Esophagus mucosa (tissue), 1 donor: Measurements from ENCODE around the gene C1QTNF12. TPM values are rescaled to one million over a fixed set of nuclear protein-coding genes. Genes with fewer than 3 reads are reported as not detected.
A peak's percentile ranks its signal among the peaks of the same experiment; 100 is the strongest.

Source experiments
- ATAC-seq: fragments of 200-7000 bp; cut with Tn5 transposase; one replicate; pipeline ENCODE4 v1.9.1; 2020
- total RNA-seq: library from RNA; stranded (reverse); gene quantifications from one replicate; pipeline ENCODE4 v1.2.4, GENCODE V29; 2023
- donor health status: DM: yes; HTN: yes; CAD: no.

Gene C1QTNF12
- total RNA-seq, 1 donor from 2014 or later, result 3.9 TPM

DNA sequence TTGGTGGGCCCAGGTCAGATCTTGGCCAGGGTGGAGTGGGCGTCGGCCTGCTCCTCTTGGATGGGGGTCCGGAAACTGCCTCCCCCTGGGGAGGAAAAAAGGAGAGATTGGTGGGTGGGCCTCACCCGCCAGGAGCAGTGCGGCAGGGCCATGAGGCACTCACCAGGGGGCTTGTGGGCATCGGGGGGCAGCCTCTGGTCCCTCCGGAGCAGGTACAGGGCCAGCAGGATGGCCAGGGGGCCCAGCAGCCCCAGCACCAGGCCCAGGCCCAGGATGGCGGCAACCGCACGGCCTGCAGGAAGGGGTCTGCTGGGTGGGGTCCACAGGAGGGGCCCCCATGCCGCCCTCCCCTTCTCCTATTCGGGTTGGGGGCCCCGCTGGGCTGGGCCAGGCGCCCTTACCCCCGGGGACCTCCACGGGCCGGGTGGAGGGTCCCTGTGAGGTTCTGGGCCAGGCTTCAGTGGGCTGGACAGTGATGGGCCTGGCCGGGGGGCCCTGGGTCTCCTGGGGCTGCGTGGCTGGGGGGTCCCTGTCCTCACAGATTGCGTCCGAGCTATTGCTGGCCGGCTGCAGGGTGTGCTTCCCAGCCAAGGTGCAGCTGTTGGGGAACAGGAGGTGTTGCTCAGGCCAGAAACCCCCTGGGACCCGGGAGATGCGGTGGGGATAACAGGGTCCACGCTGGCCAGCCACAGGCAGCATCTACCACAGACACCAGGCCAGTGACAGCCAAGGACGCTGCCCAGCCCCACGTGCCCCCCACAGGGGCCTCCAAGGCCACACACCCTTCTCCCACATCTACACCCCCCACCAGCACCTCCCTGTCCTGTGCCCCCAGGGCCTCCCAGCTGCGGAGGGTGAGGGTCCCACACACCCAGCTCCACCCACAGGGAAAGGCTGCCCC, 34.7 kb downstream of the C1QTNF12 start:
- no peak for ATAC-seq

DNA sequence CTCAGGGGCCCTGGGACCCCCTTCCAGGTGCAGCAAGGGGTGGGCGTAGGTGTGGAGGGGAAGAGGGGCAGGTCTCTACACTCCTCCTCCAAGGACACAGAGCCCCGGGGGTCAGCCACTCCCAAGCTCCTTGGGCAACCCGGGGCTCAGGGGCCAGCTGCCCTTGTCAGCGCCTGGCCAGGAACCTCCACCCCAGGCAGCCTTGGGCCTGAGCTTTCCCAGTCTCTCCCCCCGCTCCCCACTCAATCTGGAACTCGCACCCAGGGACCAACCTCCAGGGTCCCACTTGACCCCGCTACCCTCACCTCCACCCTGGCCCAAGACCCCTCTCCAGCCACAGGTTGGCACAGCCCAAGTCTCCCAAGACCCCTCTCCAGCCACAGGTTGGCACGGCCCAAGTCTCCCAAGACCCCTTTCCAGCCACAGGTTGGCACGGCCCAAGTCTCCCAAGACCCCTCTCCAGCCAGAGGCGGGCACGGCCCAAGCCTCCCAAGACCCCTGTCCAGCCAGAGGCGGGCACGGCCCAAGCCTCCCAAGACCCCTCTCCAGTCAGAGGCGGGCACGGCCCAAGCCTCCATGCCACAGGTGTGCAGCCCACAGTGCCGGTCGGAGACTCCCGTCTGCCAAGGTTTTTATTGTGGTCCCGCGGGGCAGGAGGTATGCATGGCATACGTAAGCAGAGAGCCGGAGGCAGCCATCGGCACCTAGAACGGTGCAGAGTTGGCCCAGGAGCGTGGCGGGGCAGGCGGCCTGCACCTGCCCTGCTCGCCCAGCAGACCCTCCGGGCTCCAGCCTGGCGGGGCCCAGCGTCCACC, 35.6 kb downstream of the C1QTNF12 start:
- ATAC-seq, result no peak

DNA sequence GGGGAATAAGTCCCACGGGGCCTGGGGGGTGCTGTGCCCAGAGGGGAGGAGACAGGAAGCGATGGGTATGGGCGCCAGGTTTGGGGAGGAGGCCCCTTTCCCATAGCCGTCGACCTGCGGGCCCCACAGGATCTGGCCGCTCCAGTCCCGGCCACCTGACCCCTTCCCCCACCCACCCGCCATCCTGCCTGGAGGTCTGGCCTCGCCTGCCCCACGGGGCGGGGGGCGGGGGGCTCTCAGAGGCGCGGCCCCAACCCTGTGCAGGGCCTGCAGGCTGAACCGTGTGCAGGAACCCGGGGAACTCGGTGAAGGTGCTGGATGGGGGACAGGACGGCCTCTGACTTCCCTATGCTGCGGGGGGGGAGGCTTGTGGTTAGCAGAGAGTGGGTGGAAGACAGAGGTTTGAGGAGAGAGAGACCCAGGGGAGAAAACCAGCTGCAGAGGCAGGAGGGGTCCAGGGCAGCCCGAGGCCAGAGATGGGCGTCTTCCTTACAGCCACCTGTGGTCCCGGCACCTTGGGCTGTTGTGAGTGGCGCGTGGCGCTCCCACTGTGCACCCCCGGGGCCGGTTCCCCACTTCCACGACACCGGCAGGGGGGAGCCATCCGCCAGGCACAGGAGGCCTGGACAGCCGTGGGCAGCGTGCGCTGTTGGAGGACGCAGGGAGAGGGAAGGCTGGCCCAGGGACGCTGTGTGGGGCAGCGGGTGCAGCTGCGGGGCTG, 37.6 kb downstream of the C1QTNF12 start:
- ATAC-seq, result no peak

DNA sequence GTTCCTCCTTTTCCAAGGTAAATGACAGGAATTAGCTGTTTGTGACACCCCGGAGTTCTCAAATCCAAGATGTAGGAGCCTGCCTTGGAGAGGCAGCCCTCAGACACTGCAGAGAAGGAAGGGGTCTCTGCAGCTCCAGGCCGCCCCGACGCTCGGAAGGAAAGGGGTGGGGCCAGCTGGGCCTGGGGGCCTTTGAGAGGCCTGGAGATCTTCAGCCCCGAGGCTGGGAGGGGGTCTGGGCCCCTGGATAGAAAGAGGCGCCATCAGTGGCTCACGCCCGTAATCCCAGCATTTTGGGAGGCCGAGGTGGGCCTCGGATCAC, 39.0 kb downstream of the C1QTNF12 start:
- ATAC-seq, result no peak

DNA sequence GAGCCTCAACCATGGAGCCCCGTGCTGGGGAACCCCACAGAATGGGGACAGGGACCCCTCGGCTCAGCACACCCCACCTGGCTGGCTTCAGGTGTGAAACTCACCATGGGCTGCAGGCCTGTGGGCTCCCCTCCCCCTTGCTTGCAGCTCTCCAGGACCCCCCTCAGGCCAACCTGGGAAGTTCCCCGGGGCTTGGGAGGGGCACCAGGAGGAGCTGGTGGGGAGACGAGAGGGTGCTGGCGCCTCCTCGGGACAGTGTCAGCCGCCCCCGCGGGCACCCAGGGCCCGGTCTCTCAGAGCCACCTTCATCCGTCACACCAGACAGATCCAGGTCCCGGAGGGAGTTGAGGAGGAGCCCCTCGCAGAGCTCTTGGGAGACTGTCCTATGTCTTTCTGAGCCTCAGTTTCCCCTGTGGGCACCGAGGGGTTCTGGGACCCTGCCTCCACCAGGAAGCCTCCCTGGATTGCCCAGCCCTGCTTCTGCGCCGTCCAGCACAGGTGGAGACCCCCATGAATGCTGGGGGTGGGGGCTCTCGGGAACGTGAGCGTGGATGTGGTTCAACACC, 39.5 kb downstream of the C1QTNF12 start:
- ATAC-seq, result no peak

DNA sequence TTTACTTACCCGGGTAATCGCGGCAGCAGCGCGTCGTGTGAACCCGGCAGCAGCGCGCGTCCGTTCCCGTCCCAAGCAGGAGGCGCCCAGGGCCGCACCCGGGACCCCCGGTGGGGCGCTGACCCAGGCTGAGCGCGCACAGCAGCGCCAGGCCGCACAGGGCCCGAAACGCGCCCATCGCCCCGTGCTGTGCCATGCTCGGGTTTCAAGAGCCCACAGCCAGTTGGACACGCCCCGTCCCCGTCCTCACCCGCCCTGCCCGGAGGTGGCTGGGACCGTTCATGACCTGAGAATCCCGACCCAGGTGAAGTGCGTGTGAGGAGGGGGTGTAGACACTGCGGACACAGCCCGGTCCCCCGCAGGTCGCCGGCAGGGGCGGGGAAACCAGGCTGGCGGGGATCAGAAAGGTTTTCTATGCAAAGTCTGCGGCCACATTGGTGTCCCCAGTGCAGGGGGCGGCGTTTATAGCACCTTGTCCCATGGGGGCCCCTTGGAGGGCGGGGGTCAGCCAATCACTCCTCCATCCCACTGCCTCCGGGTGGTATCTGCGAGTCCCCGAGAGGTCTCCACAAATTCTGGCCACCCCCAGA, 40.1 kb downstream of the C1QTNF12 start, which contains the start of gene TNFRSF18:
Gene TNFRSF18, minus strand, starts transcription at position 217 of the 590 bp plus-strand sequence. Its CDS starts 21 bp downstream, at position 196.
- ATAC-seq, result peak; percentile 32

DNA sequence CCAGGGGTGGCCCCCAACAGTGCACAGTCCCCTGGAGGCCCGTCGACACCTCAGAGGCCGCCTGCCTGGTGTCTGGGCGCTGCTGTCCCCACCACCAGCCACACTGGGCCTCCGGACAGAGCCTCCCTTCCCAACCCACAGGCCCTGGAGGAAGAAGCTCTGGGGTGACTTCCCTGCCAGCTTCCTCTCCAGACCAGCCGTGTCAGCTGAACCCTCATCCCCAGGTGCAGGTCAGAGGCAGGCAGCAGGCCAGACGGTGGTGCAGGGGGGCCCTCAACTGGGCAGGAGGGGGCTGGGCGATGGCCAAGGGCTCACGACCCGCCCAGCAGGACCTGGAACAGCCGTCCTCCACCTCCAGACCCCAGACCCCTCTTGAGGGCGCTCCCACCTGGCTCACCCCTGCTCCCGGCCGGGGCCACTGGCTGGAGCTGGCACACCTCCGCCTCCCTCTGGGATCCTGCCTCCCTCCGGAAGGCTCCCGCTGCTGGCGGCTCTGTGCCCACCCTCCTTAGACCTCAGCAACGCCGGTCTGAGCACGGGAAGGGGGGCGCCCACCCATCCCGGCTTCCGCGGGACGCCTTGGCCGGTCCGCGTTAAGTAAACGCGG, 40.6 kb downstream of the C1QTNF12 start:
- ATAC-seq, result no peak

DNA sequence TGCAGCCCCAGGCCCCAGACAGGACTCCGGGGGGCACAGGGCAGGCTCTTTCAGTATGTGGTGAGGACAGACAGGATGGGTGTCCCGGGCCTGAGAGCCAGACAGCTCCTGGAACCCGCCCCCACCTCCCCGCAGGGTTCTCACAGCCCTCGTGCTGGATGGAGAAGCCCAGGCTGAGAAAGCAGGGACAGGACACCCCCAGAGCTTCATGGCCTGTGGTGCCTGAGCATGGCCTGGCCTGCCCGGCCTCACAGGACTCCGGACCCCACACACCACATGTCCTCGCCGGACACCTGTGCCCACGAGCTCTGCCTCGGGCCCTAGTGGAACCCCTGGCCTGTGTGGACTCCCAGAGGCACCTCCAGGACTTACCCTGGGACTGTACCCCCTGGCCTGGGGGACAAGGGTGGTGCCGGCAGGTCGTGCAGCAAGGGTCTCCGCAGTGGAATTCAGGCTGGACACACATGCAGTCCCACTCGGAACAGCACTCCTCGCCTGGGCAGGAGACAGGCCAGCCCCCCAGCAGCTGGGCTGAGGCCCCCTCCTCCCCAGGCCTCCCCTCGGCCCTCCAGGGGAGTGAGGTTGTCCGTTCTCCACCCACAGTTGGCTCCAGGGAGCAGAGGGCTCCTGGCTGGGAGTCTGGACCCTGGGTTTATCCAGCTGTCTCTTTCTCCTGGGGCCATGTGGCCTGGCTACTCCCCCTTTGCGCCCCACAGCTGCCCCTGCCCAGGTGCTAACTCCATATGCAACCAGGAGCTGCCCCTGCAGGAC, 41.3 kb downstream of the C1QTNF12 start:
- no peak for ATAC-seq

DNA sequence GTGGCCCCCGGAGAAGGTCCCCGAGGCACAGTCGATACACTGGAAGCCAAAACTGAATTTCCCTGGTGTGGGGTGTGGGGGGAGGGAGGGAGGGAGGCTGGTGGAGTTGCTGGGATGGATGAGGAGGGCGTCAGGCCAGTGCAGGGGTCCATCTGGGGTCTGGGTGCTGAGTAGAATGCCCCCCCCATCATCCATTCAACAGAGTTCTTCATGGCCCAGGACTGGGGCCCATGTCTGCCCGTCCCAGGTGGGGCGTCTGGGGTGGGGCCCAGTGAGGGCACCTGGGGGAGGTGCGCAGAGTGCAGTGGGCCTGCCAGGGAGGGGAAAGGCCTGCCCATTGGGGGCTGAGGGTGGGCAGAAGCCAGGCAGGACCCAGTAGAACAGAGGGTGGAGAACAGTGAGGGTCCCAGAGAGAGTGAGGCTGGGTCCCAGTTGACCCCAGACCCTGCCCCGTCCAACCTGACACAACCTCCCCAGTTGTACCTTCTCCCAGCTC, 42.0 kb downstream of the C1QTNF12 start:
- no peak for ATAC-seq

DNA sequence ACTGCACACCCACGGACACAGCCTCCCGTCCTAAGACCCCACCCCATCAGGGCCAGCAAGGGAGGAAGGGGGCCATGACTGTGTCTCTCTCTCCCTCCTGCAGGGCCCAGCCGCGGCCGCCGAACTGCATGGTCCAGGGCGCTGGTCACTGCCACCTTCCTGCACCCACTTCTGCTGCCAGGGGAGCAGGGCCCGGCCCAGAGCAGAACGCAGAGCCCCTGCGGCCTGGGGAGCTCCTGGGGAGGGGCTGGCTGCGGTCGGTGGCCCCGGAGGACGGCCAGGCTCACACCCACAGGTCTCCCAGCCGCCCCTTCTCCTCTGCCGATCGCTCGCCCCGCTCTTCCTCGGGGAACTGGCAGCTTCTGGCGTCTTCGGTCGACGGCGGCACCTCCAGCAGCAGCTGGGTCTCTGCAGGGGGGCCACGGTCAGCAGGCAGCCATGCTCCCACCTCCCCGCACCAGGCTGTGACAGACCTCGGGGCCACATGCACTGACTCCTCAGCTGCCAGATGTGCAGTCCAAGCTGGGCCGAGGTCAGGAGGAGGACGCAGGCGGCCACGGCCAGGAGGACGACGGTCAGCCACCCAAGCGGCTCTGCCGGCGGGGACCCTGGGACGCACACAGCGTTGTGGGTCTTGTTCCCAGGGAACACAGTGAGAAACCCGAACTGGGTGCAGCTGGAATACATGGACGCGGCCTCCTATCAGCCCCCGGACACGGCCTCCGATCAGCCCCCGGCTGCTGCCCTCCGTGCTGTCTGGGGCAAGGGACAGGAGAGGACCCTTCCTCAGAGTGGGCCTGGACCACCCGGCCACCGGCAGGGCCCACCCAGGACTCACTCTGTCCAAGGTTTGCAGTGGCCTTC, 42.7 kb downstream of the C1QTNF12 start:
- no peak for ATAC-seq

DNA sequence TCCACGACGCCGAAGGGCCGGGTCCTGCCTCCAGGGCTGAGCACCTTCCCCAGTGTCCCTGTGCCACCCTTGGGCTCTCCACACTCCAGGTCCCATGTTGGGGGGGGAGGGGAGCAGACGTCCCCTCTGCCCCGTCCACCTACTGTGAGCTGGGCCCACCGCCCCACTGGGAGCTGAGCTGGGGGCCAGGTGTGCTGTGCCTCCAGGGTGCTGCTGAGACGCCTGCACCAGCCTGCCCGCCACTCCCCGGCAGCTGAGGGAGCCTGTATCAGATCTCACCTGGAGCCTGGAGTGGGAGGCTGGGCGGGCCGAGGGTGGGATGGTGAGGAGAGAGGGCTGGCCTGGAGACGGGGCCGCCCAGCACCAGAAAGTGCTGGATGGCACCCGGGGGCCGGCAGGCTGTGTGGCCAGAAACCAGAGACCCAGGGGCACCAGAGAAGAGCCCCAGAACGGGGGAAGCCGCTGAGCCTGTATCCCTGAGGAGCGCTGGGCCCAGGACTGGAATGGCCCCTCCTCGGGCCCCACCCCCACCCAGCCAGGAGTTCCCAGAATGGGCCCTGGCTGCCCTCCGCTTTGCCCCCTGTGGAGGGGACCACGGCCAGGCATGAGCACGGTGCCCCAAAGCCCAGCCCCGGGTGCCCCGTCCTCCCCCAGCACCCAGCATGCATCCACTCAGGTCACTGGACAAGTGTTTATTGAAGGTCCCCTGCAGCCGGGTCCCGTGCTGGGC, 43.5 kb downstream of the C1QTNF12 start:
- peak; percentile 33 for ATAC-seq

DNA sequence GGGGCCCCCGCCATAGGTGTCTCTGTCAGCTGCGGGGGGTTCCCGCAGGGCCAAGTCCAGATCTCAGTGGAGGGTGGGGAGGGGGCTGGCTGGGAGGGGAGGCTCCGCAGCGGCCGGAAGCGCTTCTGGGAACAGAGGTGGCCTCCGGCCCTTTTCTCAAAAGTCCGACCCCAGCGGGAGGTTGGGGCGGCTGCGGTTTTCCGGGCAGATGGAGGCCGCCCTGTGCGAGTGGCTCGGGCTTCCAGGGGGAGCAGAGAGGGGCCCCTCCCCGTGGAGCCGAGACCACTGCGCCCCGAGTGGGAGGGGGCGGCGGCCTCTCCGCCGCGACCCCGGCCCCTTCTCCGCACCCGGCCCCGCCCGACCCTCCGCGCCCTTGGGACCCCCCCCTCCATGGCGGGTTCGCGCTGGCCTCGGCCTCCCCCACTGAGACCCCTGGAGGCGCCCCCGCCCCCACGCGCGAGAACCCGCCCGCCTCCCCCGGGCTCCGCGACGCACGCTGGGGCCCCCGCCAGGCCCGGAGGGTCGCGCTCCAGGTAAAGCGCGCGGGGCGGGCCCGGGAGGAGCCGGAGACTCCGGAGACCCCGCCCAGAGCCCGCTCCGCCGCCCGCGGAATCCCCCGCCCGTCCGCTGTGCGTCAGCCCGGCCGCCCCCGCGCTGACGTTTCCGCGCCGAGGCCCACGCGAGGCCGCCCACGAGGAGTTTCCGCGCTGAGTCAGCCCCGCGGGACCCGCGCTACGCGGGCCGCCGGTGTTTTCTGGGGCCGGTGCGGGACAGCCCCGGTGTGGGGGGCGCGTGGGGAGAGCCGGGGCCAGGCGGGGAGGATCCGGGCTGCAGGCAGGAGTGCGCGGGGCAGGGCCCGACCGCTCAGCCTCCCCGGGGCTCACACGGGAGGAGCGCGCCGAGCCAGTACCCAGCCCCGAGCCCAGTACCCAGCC, 45.4 kb downstream of the C1QTNF12 start:
- ATAC-seq, result peak; percentile 54

DNA sequence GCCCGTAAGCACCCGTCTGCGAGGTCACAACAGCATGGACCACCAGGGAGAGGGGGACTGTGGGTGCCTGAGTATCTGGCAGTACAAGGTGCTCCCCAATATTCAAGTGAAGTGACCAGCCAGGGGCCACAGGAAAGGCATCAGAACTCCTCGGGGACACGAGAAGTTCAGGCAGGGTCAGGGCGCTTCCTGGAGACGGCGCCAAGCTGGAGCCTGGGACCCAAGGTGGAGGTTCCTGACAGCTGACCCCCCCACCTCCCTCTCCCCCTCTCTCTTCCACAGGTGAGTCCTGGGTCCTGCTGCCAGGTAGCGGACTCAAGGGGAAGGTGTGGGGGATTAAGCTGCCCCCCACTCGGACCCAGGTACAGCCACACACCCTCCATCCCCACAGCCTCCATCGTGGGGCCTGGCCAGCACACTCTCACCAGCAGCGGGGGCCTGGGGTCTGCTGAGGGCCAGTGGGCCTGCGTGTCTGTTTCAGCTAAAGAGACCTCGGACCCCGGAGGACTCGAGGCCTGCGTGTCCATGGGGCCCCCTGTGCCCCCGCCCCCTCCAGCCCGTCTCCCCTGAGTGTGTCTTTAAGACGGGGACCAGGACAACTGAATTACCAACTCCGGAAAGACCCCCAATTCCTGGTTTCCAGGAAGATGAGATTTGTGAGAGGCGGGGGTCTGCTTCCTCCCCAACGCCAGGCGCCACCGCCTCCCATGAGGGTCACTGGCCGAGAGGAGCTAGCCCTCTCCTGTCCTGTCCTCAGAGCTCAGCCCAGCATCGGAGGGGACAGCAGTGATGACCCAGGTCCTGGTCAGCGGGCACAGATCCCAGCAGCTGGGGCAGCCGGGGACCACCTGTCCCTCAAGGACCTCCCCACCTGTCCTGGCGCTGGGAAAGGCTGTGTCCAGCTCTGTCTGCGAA, 46.3 kb downstream of the C1QTNF12 start:
- no peak for ATAC-seq

DNA sequence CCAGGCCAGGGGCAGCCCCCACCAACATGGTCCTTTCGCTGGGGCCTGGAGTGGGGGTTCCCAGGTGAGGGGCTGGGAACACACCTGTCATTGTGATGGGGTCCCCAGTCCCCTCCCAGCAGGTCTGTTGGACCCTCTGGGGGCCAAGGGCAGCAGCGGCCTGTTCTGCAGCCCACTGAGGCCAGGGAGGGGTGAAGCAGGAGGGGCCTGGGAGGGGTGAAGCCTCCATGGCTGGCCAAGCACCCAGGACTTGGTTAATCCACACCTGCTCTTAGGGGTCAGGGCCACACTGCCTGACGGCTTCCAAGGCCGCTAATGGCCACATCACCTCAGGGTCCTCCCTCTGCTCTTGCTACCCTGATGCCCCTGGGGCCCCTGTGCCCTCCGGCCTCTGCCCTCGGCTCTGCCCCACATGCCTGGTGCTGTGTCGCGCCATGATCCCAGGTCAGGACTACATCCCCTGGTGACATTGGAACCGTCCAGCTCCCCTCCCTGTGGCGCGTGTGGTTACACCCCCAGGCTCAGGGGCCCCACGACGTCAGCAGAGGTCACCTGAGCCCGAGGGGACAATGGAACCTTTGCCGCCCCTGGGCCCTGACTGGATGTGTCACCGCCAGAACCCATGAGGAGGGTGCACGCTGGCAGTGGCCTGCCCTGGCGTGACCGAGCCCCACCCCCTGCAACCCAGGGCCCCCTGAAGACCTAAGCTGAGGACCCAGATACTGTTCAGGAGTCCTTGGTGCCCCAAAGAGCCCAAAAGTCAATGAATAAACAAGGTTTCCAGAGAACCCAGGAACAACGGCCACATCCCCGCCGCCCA, 47.2 kb downstream of the C1QTNF12 start:
- ATAC-seq, result no peak

DNA sequence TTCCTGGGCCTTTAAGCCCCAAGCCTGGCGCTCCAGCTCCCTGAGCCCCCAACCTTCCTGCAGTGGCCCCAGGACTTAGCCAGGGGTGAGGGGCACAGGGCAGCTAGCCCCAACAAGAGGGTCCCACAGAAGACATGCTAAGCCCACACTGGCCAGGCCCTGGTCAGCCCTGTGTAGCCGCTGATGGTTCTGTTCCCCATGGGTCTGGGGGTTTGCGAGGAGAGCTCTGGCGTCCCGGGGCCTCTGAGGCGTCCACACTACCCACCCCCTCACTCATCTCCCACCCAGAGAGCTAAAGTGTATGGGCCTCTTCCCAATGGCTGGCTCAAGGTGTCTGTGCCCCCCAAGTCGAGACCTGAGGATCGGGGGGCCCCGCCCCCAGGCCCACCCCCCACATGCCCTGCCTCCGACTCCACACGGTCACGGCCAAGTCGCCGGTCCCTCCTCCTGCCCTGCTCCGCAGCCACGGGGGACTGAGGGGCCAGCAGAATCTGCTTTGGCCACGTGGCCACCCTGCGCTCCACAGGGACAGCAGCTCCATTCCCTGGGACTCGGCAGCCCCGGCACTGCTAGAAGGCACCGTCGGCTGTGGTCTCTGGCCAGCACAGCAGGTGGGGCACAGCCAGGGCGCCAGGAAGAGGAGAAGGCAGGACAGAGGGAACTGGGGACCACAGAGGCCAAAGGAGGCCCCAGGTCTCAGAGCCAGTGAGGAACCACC, 47.9 kb downstream of the C1QTNF12 start:
- no peak for ATAC-seq
